Measurements from ENCODE around the gene TSR3. TPM values are rescaled to one million over a fixed set of nuclear protein-coding genes. Genes with fewer than 3 reads are reported as not detected.

TSR3 gene
- total RNA-seq, 120 experiments from 2014 or later, result 30.3 to 68.2 (median 46.8) TPM

Other genes starting within 250 kb of the TSR3 start
- gene CACNA1H, start 198.8 kb downstream of the TSR3 start, total RNA-seq, result 10 to 100 TPM in 22 of 120 experiments, 1 to 10 TPM in 98; 2.5 to 14.6 (median 7.0) TPM
- gene TPSG1, start 126.6 kb downstream of the TSR3 start, total RNA-seq, result not detected
- gene TPSB2, start 121.7 kb downstream of the TSR3 start, total RNA-seq, result 1 to 10 TPM in 23 of 120 experiments, under 1 TPM in 30, not detected in 67; 0.22 to 3.8 (median 0.94) TPM
- gene TPSAB1, start 111.2 kb downstream of the TSR3 start, total RNA-seq, result 1 to 10 TPM in 3 of 120 experiments, under 1 TPM in 12, not detected in 105; 0.45 to 1.5 (median 0.74) TPM
- gene TPSD1, start 95.8 kb downstream of the TSR3 start, total RNA-seq, result 1 to 10 TPM in 42 of 120 experiments, under 1 TPM in 40, not detected in 38; 0.29 to 4.8 (median 1.0) TPM
- gene UBE2I, start 42.2 kb downstream of the TSR3 start, total RNA-seq, result 100 to 1,000 TPM in 1 of 120 experiments, 10 to 100 TPM in 119; 66.6 to 108 (median 83.6) TPM
- 100 to 1,000 TPM in 100 of 120 experiments, 10 to 100 TPM in 20; 24.1 to 289 (median 137) TPM for gene BAIAP3, start 18.2 kb downstream of the TSR3 start, total RNA-seq
- 100 to 1,000 TPM in 112 of 120 experiments, 10 to 100 TPM in 8; 85.9 to 151 (median 118) TPM for gene GNPTG, start 53 bp upstream of the TSR3 start, total RNA-seq
- 10 to 100 TPM; 25.4 to 69.9 (median 43.8) TPM for gene UNKL, start 62.8 kb upstream of the TSR3 start, total RNA-seq
- gene UQCC4, start 68.9 kb upstream of the TSR3 start, total RNA-seq, result 10 to 100 TPM in 99 of 120 experiments, 1 to 10 TPM in 21; 6.3 to 19.7 (median 12.3) TPM
- gene PERCC1, start 79.2 kb upstream of the TSR3 start, total RNA-seq, result under 1 TPM in 2 of 120 experiments, not detected in 118; 0.58 to 0.76 TPM
- gene CCDC154, start 92.7 kb upstream of the TSR3 start, total RNA-seq, result 10 to 100 TPM in 7 of 120 experiments, 1 to 10 TPM in 113; 1.0 to 15.2 (median 5.1) TPM
- gene CLCN7, start 123.2 kb upstream of the TSR3 start, total RNA-seq, result 100 to 1,000 TPM in 99 of 120 experiments, 10 to 100 TPM in 21; 75.5 to 169 (median 114) TPM
- gene PTX4, start 137.1 kb upstream of the TSR3 start, total RNA-seq, result under 1 TPM in 21 of 120 experiments, not detected in 99; 0.29 to 0.85 (median 0.53) TPM
- 10 to 100 TPM; 21.6 to 46.8 (median 31.5) TPM for gene TELO2, start 141.5 kb upstream of the TSR3 start, total RNA-seq
- gene TMEM204, start 181.8 kb upstream of the TSR3 start, total RNA-seq, result 10 to 100 TPM in 14 of 120 experiments, 1 to 10 TPM in 106; 2.6 to 24.9 (median 7.0) TPM